ENCODE measurements around the gene WNT3A. TPM values are rescaled to one million over a fixed set of nuclear protein-coding genes. Genes with fewer than 3 reads are reported as not detected.

WNT3A gene
- total RNA-seq, 2 experiments from 2014 or later = not detected

GRCh38 chr1:228073061-228073856, 66.5 kb downstream of the WNT3A start:
- Mint-ChIP-seq H3K4me3 (no peak overlapping the region), H3K9me3 (no peaks in the 10 kb centered on the region), H3K36me3 (ENCODE audit: low read depth) (no peaks in the 10 kb centered on the region), H3K27ac (no peak overlapping the region), H3K27me3 (no peaks in the 10 kb centered on the region), H3K4me1 (peaks cover 1% of the 10 kb centered on the region)
- ChIA-PET POLR2A (interaction anchor here (1.6 kb wide), 1 partner anchor 9 kb away, joined by 9 read pairs; no protein-coding TSS in a partner anchor), CTCF (no interaction called here)
- DNase-seq = no peak

DNA sequence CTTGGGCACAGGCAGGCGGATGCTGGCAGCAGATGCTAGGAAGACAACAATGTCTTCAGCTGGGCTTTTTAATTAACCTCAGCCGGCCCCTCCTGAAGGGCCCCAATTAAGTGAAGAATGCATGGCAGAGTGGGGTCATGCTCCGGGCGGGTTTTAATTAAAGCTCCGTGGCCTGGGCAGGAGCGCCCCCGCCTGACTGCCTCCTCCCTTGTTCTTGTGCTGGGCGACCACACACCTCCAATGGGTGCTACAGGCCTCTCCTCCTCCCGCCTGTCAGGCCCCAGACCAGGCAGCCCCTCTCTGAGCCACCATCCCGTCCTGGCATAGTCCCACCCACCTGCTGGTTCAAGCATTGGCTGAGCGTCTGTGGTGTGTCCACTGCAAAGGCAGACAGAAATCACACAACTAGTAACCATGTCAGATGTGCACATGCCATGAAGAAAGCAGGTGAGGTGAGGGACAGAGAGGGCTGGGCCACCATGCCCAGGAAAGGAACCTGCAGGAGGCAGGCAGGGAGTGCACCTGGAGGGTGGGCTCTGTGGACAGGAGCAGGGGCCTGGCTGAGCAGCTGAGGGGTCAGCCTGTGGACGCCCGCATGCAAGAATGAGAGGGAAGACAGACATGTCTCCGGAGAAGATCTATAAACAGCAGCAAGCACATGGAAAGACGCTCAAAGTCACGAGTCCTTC, 67.2 kb downstream of the WNT3A start:
- Mint-ChIP-seq H3K27me3 (no peaks in the 10 kb centered on the region), H3K36me3 (ENCODE audit: low read depth) (no peaks in the 10 kb centered on the region), H3K27ac (no peak overlapping the region), H3K9me3 (no peaks in the 10 kb centered on the region), H3K4me3 (no peak overlapping the region), H3K4me1 (peaks cover 5% of the 10 kb centered on the region)
- DNase-seq = no peak
- ChIA-PET POLR2A (interaction anchor here (1.6 kb wide), 1 partner anchor 8 kb away, joined by 9 read pairs; no protein-coding TSS in a partner anchor), CTCF (no interaction called here)

DNA sequence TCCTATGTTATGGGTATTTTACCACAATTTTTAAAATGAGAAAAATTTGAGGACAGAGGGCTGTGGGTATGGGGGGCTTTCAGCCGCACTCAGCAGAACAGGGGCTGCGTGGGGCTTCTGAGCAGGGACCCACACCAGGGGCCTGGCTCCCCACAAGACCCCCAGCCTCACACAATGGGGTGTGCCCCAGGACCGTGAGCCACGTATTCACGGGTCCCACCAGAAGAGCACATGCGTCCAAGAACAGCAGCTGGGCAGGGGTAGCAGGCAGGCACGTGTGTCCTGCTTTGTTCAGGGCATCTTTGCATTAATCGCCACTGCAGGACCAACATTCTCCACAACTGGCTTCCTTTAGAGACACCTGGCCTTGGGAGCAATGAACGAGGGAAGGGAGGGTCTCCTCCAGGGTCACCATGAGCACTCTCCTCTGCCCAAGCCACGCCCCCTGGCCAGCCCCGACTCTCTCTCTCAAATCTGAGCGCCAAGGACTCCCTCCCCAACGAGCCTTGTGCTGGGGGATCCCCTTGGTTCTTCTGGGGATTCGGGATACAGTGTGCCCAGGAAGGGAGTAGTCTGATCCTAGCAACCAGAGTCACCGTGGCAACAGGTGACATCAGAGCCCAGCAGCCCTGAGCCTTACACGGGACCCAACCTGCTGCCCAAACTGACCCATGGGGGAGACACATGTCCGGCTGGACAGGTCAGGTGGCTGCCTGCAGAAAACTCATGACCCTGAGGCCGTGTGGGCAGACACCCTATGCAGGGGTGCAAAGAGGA, 68.3 kb downstream of the WNT3A start:
- CTCF ChIA-PET = no interaction called here
- Mint-ChIP-seq H3K4me3 (no peak overlapping the region), H3K27me3 (no peaks in the 10 kb centered on the region), H3K36me3 (ENCODE audit: low read depth) (peaks cover 2% of the 10 kb centered on the region), H3K27ac (no peak overlapping the region), H3K9me3 (no peaks in the 10 kb centered on the region), H3K4me1 (peaks cover 8% of the 10 kb centered on the region)
- POLR2A ChIA-PET = no interaction called here
- no peak for DNase-seq

- CTCF ChIA-PET = no interaction called here
Measured at GRCh38 chr1:228075801-228076271, 69.0 kb downstream of the WNT3A start.

GRCh38 chr1:228076796-228077430, 70.1 kb downstream of the WNT3A start:
- Mint-ChIP-seq H3K9me3 (no peaks in the 10 kb centered on the region), H3K27ac (no peak overlapping the region), H3K4me1 (peaks cover 14% of the 10 kb centered on the region), H3K27me3 (no peaks in the 10 kb centered on the region), H3K4me3 (no peak overlapping the region), H3K36me3 (ENCODE audit: low read depth) (peaks cover 2% of the 10 kb centered on the region)
- POLR2A ChIA-PET = interaction anchor here (1.5 kb wide), 1 partner anchor 311 kb away, joined by 3 read pairs; no protein-coding TSS in a partner anchor
- CTCF ChIA-PET = interaction anchor here (1.2 kb wide), 1 partner anchor 137 kb away, joined by 3 read pairs; no protein-coding TSS in a partner anchor
- DNase-seq = no peak

More at GRCh38 chr1:228075801-228076271, 69.0 kb downstream of the WNT3A start:
- no peaks in the 10 kb centered on the region for H3K9me3 Mint-ChIP-seq
- peaks cover 2% of the 10 kb centered on the region for H3K36me3 Mint-ChIP-seq (ENCODE audit: low read depth)
- H3K4me1 Mint-ChIP-seq = peaks cover 9% of the 10 kb centered on the region
- no peak for DNase-seq
- no peak overlapping the region for H3K4me3 Mint-ChIP-seq
- POLR2A ChIA-PET = no interaction called here
- H3K27me3 Mint-ChIP-seq = no peaks in the 10 kb centered on the region
- no peak overlapping the region for H3K27ac Mint-ChIP-seq

DNA sequence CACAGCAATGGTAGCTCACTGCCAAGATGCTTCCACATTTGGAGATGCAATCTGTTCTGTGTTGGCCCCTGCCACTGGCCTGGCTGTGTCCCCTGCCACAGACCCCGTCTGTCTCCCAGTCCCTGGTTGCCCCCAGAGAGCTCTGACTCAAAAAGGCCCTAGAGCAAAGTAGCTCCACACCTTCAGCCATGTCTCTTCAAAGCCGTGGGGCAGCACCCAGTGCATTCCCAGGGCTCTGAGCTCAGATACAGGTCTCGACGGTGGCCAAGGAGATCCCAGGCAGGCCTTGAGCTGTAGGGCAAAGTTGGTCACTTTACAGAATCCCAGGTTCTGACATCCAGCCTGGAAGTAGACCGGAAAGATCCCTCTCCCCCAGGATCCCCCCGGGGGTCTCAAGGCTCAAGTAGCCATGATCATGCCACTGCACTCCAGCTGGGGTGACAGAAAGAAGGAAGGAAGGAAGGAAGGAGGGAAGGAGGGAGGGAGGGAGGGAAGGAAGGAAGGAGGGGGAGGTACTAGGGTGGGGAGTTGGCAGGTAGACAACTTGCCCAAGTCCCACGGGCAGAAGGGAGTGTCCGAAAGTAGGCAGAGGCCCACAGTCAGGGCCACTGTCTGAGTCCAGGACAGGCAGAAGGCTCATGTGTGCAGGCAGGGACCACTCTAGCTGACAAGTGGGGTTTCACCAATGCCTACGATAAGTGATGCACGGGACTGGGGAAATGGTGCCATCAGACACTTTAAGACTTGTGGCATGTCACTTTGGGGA, 71.0 kb downstream of the WNT3A start:
- Mint-ChIP-seq H3K4me3 (no peak overlapping the region), H3K4me1 (peaks cover 14% of the 10 kb centered on the region), H3K9me3 (no peaks in the 10 kb centered on the region), H3K27ac (no peak overlapping the region), H3K27me3 (no peaks in the 10 kb centered on the region), H3K36me3 (ENCODE audit: low read depth) (peaks cover 2% of the 10 kb centered on the region)
- CTCF ChIA-PET = interaction anchor here (0.6 to 1.2 kb wide), 2 partner anchors 109 to 136 kb away, joined by 3 to 6 read pairs; no protein-coding TSS in a partner anchor
- DNase-seq = no peak
- POLR2A ChIA-PET = interaction anchor here (1.0 to 1.5 kb wide), 2 partner anchors 215 to 312 kb away, joined by 3 read pairs; no protein-coding TSS in a partner anchor

DNA sequence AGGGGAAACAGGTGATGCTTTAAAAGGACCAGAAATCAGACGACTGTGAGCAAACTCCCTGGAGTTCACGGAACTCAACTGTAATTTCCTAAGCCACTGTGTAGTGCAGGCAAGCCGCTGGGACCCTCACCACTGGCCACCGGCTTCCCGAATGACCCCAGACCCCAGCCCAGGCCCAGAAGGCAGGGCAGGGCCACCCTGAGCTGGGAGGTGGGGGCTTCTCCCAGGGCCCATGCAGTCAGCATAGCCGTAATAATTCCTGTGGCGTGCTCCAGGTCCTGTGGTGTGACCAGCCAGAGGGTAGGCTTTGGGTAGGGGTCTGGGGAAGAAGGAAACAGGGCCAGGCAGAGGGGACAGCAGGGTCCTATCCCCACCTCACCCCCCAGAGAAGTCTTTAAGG, 72.2 kb downstream of the WNT3A start:
- CTCF ChIA-PET = no interaction called here
- no peak for DNase-seq
- H3K27me3 Mint-ChIP-seq = no peaks in the 10 kb centered on the region

DNA sequence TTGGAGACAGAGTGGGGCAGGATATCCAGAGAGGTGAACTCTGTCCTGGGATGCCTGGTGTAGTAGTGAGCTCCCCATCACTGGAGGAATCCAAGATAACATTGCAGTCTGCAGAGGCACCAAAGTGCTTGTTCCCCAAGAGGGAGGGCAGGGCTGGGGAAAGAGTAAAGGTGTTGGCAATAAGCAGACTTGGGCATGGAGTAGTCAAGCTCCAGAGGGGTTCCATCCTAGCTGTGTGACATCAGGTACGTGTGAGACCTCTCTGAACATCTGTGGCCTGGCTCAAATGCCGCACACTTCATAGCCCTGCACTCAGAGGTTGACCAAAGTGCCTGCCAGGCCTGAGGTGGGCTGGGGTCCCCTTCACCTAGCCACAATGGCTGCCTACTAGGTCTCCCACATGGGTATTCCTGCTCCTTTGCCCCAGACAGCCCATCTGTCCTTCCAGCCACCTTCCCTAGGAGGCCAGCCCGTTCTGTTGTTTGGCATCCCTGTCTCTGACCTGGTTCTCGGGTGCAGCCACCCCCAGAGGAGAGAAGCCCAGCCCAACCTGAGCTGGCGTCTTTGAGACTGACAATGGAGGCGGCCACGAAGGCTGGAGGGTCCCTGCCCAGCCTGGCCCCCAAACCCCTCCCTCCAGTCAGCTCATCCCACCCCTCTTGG, 72.9 kb downstream of the WNT3A start:
- no peak for DNase-seq
- no peak overlapping the region for H3K27ac Mint-ChIP-seq
- H3K27me3 Mint-ChIP-seq = no peaks in the 10 kb centered on the region
- H3K4me1 Mint-ChIP-seq = peaks cover 25% of the 10 kb centered on the region
- H3K36me3 Mint-ChIP-seq (ENCODE audit: low read depth) = peaks cover 19% of the 10 kb centered on the region
- POLR2A ChIA-PET = no interaction called here
- CTCF ChIA-PET = no interaction called here
- no peak overlapping the region for H3K4me3 Mint-ChIP-seq
- H3K9me3 Mint-ChIP-seq = no peaks in the 10 kb centered on the region

More for the DNA sequence above, 72.2 kb downstream of the WNT3A start:
- Mint-ChIP-seq H3K27ac (no peak overlapping the region), H3K4me3 (no peak overlapping the region), H3K36me3 (ENCODE audit: low read depth) (peaks cover 11% of the 10 kb centered on the region), H3K9me3 (no peaks in the 10 kb centered on the region), H3K4me1 (peaks cover 18% of the 10 kb centered on the region)
- POLR2A ChIA-PET = interaction anchor here (1.0 kb wide), 1 partner anchor 214 kb away, joined by 3 read pairs; no protein-coding TSS in a partner anchor

- H3K27ac Mint-ChIP-seq = peak overlapping the region; percentile 63
- ChIA-PET CTCF (interaction anchor here (1.5 kb wide), 1 partner anchor 82 kb away, joined by 4 read pairs; no protein-coding TSS in a partner anchor), POLR2A (interaction anchor here (0.7 to 4.8 kb wide), 10 partner anchors 8 to 376 kb away, joined by 3 to 39 read pairs (median 8); partner anchors contain the start of gene MRPL55)
- DNase-seq = no peak
- H3K4me1 Mint-ChIP-seq = peaks cover 39% of the 10 kb centered on the region
- peak overlapping the region; percentile 82 for H3K4me3 Mint-ChIP-seq
- no peaks in the 10 kb centered on the region for H3K27me3 Mint-ChIP-seq
- peaks cover 30% of the 10 kb centered on the region for H3K36me3 Mint-ChIP-seq (ENCODE audit: low read depth)
- no peaks in the 10 kb centered on the region for H3K9me3 Mint-ChIP-seq
Measured at GRCh38 chr1:228081144-228081543, 74.3 kb downstream of the WNT3A start.

GRCh38 chr1:228081578-228082213, 74.9 kb downstream of the WNT3A start:
- no peaks in the 10 kb centered on the region for H3K9me3 Mint-ChIP-seq
- H3K27ac Mint-ChIP-seq = peak overlapping the region; percentile 64
- H3K4me1 Mint-ChIP-seq = peaks cover 44% of the 10 kb centered on the region
- DNase-seq = no peak
- CTCF ChIA-PET = interaction anchor here (0.7 to 3.4 kb wide), 5 partner anchors 29 to 539 kb away, joined by 3 to 13 read pairs (median 4); partner anchors contain the start of gene IBA57
- H3K4me3 Mint-ChIP-seq = peak overlapping the region; percentile 82
- POLR2A ChIA-PET = interaction anchor here (0.7 to 4.8 kb wide), 31 partner anchors 8 to 1428 kb away, joined by 3 to 39 read pairs (median 5); partner anchors contain the start of genes C1orf35, GUK1, IBA57 and MRPL55
- no peaks in the 10 kb centered on the region for H3K27me3 Mint-ChIP-seq
- peaks cover 33% of the 10 kb centered on the region for H3K36me3 Mint-ChIP-seq (ENCODE audit: low read depth)

Data from activated CD4-positive, alpha-beta memory T cell treated with anti-CD3 and anti-CD28 coated beads, Interleukin-2, amount 10 ng/mL, durations not matched to agents 7 days and 5 days (primary cell).